ENCODE data around the gene PLXNB2.

- TF ChIP-seq CTCF (IDR thresholded peaks at IDR 0.05) (no peak), POLR2A (IDR thresholded peaks at IDR 0.05) (no peak)
Measured at GRCh38 chr22:50338042-50338573, 30.7 kb upstream of the PLXNB2 start.
